IMR-90 (cell line): Measurements from ENCODE around the gene OSBPL2. TPM values are rescaled to one million over a fixed set of nuclear protein-coding genes. Genes with fewer than 3 reads are reported as not detected.

ENCODE experiments used
- ATAC-seq: fragments of 200-7000 bp; cut with Tn5 transposase; 2 replicates; pipeline ENCODE4 v1.9.1; 2020; ENCODE audit warnings: low read depth, mild to moderate bottlenecking, moderate library complexity
- BruUV-seq: library from RNA; stranded (reverse); fragments of 400-500 nt; replicated peaks from 2 replicates; lab custom pipeline; 2021; lab: Mats Ljungman, UMichigan
- CTCF ChIA-PET: fragments of 300-600 bp; formaldehyde crosslinking; extraction: SDS; loops from one replicate; lab custom pipeline; 2021; ENCODE audit warnings: antibody characterized with exemption; lab: Yijun Ruan, JAX
- POLR2A ChIA-PET: fragments of 300-600 bp; sonication (Branson Sonifier 250); formaldehyde crosslinking; loops from one replicate; lab custom pipeline; 2022; ENCODE audit warnings: antibody characterized with exemption; ENCODE audit not compliant: unreplicated experiment; lab: Charles Lee
- DNase-seq: peaks from one replicate; pipeline ENCODE4 v3.0.0; 2013
- H2AFZ ChIP-seq: replicated peaks from 2 replicates; pipeline ENCODE3; 2013; ENCODE audit warnings: low read length, mild to moderate bottlenecking; ENCODE audit not compliant: poor library complexity
- H2AK5ac ChIP-seq: 2 replicates; pipeline ENCODE4 v1.6.1; 2013; ENCODE audit warnings: low read depth, low read length, inconsistent platforms
- H2AK9ac ChIP-seq: replicated peaks from 2 replicates; pipeline ENCODE3; 2013; ENCODE audit warnings: mild to moderate bottlenecking, low read depth, low read length, moderate library complexity; ENCODE audit not compliant: poor library complexity
- H2BK120ac ChIP-seq: 2 replicates; pipeline ENCODE4 v1.6.1; 2013; ENCODE audit warnings: low read depth, low read length, inconsistent platforms
- H2BK15ac ChIP-seq: 3 replicates; pipeline ENCODE4 v1.6.1; 2013; ENCODE audit warnings: low read depth, low read length, inconsistent platforms
- H2BK20ac ChIP-seq: 2 replicates; pipeline ENCODE4 v1.6.1; 2013; ENCODE audit warnings: low read depth, mild to moderate bottlenecking, inconsistent platforms, low read length, moderate library complexity
- H2BK5ac ChIP-seq: 2 replicates; pipeline ENCODE4 v1.6.1; 2013; ENCODE audit warnings: mild to moderate bottlenecking, low read depth, low read length, inconsistent platforms; ENCODE audit not compliant: poor library complexity, severe bottlenecking
- H3K14ac ChIP-seq: replicated peaks from 2 replicates; pipeline ENCODE4 v1.6.1; 2013; ENCODE audit warnings: low read depth, low read length, inconsistent platforms
- H3K18ac ChIP-seq: 2 replicates; pipeline ENCODE4 v1.6.1; 2013; ENCODE audit warnings: low read depth, low read length, control low read depth
- H3K23ac ChIP-seq: 2 replicates; pipeline ENCODE4 v1.6.1; 2013; ENCODE audit warnings: low read depth, low read length, inconsistent platforms
- H3K27ac ChIP-seq: 2 replicates; pipeline ENCODE4 v1.5.1; 2013; ENCODE audit warnings: mild to moderate bottlenecking, control low read depth, low read length; ENCODE audit not compliant: insufficient read depth
- H3K27me3 ChIP-seq: 2 replicates; pipeline ENCODE4 v1.6.1; 2013; ENCODE audit warnings: low read length; ENCODE audit not compliant: control insufficient read depth, insufficient read depth
- H3K36me3 ChIP-seq: 2 replicates; pipeline ENCODE4 v1.6.1; 2013; ENCODE audit warnings: low read length, mixed read lengths; ENCODE audit not compliant: control insufficient read depth, insufficient read depth
- H3K4ac ChIP-seq: 2 replicates; pipeline ENCODE4 v1.6.1; 2013; ENCODE audit warnings: low read depth, low read length, inconsistent platforms
- H3K4me1 ChIP-seq: 2 replicates; pipeline ENCODE4 v1.6.1; 2013; ENCODE audit warnings: low read length, mixed read lengths; ENCODE audit not compliant: control insufficient read depth, insufficient read depth
- H3K4me2 ChIP-seq: 2 replicates; pipeline ENCODE4 v1.6.1; 2013; ENCODE audit warnings: low read depth, mild to moderate bottlenecking, control low read depth, low read length, moderate library complexity
- H3K4me3 ChIP-seq: 2 replicates; pipeline ENCODE4 v1.5.1; 2013; ENCODE audit warnings: low read depth, mild to moderate bottlenecking, control low read depth, low read length, moderate library complexity; ENCODE audit not compliant: insufficient read depth
- H3K56ac ChIP-seq: 2 replicates; pipeline ENCODE4 v1.6.1; 2013; ENCODE audit warnings: low read length, inconsistent platforms; ENCODE audit not compliant: insufficient read depth; ENCODE audit errors: extremely low read depth
- H3K79me1 ChIP-seq, 2 experiments: 2 replicates each; pipeline ENCODE4 v1.6.1; 2013; ENCODE audit warnings: low read length in 2 of 2, inconsistent platforms in 1 of 2, low read depth in 1 of 2
- H3K9ac ChIP-seq: 2 replicates; pipeline ENCODE4 v1.6.1; 2013; ENCODE audit warnings: low read depth, low read length, control low read depth
- H3K9me1 ChIP-seq: 2 replicates; pipeline ENCODE4 v1.6.1; 2013; ENCODE audit warnings: low read length, inconsistent platforms; ENCODE audit not compliant: insufficient read depth
- H3K9me3 ChIP-seq: 2 replicates; pipeline ENCODE4 v1.6.1; 2013; ENCODE audit warnings: low read length; ENCODE audit not compliant: control insufficient read depth, insufficient read depth
- H4K20me1 ChIP-seq: 2 replicates; pipeline ENCODE4 v1.6.1; 2013; ENCODE audit warnings: low read length, inconsistent platforms; ENCODE audit not compliant: insufficient read depth
- H4K5ac ChIP-seq: 2 replicates; pipeline ENCODE4 v1.6.1; 2013; ENCODE audit warnings: mild to moderate bottlenecking, low read depth, low read length, control low read depth
- H4K8ac ChIP-seq, 2 experiments: 2 replicates each; pipeline ENCODE4 v1.6.1; 2013; ENCODE audit warnings: low read depth in 2 of 2, low read length in 2 of 2, control low read depth in 1 of 2, inconsistent platforms in 1 of 2
- H4K91ac ChIP-seq: 2 replicates; pipeline ENCODE4 v1.6.1; 2013; ENCODE audit warnings: low read depth, low read length, inconsistent platforms; ENCODE audit not compliant: insufficient read depth
- BHLHE40 ChIP-seq: fragments of 150-350 bp; IDR thresholded peaks from 2 replicates; pipeline ENCODE4 v1.6.1; 2016; ENCODE audit warnings: mild to moderate bottlenecking, low read depth, low read length
- CEBPB ChIP-seq: IDR thresholded peaks from 2 replicates; pipeline ENCODE4 v1.6.1; 2012; ENCODE audit warnings: low read depth, low read length, improper control_type of control experiment
- CHD1 ChIP-seq: IDR thresholded peaks from 2 replicates; pipeline ENCODE4 v1.6.1; 2012; ENCODE audit warnings: low read depth, low read length, improper control_type of control experiment
- CTCF ChIP-seq: conservative IDR thresholded peaks from 2 replicates; pipeline ENCODE4 v1.5.1; 2012; ENCODE audit warnings: mild to moderate bottlenecking, low read depth, low read length, improper control_type of control experiment
- FOS ChIP-seq: fragments of 150-350 bp; IDR thresholded peaks from 2 replicates; pipeline ENCODE4 v1.6.1; 2016; ENCODE audit warnings: low read depth, low read length
- MAFK ChIP-seq: IDR thresholded peaks from 2 replicates; pipeline ENCODE4 v1.6.1; 2012; ENCODE audit warnings: low read depth, low read length, improper control_type of control experiment
- MAZ ChIP-seq: IDR thresholded peaks from 2 replicates; pipeline ENCODE4 v1.6.1; 2012; ENCODE audit warnings: low read depth, mild to moderate bottlenecking, low read length, improper control_type of control experiment, moderate library complexity, borderline replicate concordance
- MXI1 ChIP-seq: IDR thresholded peaks from 2 replicates; pipeline ENCODE4 v1.6.1; 2012; ENCODE audit warnings: low read depth, mild to moderate bottlenecking, low read length, moderate library complexity, borderline replicate concordance
- POLR2A ChIP-seq: IDR thresholded peaks from 2 replicates; pipeline ENCODE4 v1.6.1; 2012; ENCODE audit warnings: mild to moderate bottlenecking, low read depth, low read length
- RAD21 ChIP-seq: IDR thresholded peaks from 2 replicates; pipeline ENCODE4 v1.6.1; 2012; ENCODE audit warnings: low read length, improper control_type of control experiment
- RCOR1 ChIP-seq: IDR thresholded peaks from 2 replicates; pipeline ENCODE4 v1.6.1; 2012; ENCODE audit warnings: mild to moderate bottlenecking, low read length, improper control_type of control experiment; ENCODE audit not compliant: insufficient replicate concordance
- RFX5 ChIP-seq: IDR thresholded peaks from 2 replicates; pipeline ENCODE4 v1.8.0; 2012; ENCODE audit warnings: low read depth, mild to moderate bottlenecking, low read length, moderate library complexity
- SMC3 ChIP-seq: fragments of 150-350 bp; IDR thresholded peaks from 2 replicates; pipeline ENCODE4 v1.6.1; 2016; ENCODE audit warnings: low read depth, mild to moderate bottlenecking, antibody characterized with exemption, low read length, moderate library complexity
- WGBS, 2 experiments: methylation state at CpG; one replicate each; pipeline versions ENCODE4 v1.1.5 to v1.1.7; 2013; ENCODE audit warnings: missing lambda C conversion rate in 2 of 2; ENCODE audit not compliant: insufficient read length in 1 of 2; ENCODE audit errors: extremely low coverage in 2 of 2; 5-methylcytosine and 5-hydroxymethylcytosine counted together
- dilution Hi-C: fragments of 300-500 bp; cut with HindIII; formaldehyde crosslinking; loops from one replicate; pipeline ENCODE4 v1.14.3; 2018; ENCODE audit warnings: low sequenced_read_pairs; ENCODE audit not compliant: unreplicated experiment
- in situ Hi-C: fragments of 300-500 bp; cut with MboI; formaldehyde crosslinking; loops from 3 replicates; pipeline ENCODE4 v1.14.3; 2019; ENCODE audit warnings: low sequenced_read_pairs, inconsistent platforms, mixed read lengths
- intact Hi-C: fragments of 100-400 bp; cut with micrococcal nuclease; formaldehyde crosslinking; loops from 2 replicates; pipeline ENCODE4 v1.10.0; 2022
- polyA plus RNA-seq, 3 experiments: library from polyadenylated mRNA; depleted of rRNA; stranded (reverse); fragments of >200 nt; gene quantifications; 2 replicates each; pipeline ENCODE4 v1.2.3, GENCODE V29; 2012; ENCODE audit warnings: low replicate concordance in 1 of 3
- total RNA-seq: library from RNA; depleted of rRNA; stranded (reverse); fragments of >200 nt; gene quantifications from 2 replicates; pipeline ENCODE4 v1.2.3, GENCODE V29; 2012
- TF ChIP-seq, protein P1 (sequence below): fragments of 150-350 bp; IDR thresholded peaks from 2 replicates; pipeline ENCODE4 v1.6.1; 2017; ENCODE audit warnings: mild to moderate bottlenecking, antibody characterized with exemption, low read length, low read depth
- TF ChIP-seq, protein P2 (sequence below): fragments of 150-350 bp; IDR thresholded peaks from 2 replicates; pipeline ENCODE4 v1.6.1; 2016; ENCODE audit warnings: low read depth, mild to moderate bottlenecking, low read length, moderate library complexity, borderline replicate concordance

OSBPL2 gene
- total and polyA plus RNA-seq, 2 of the 4 experiments (the other 2 are of a cell fraction) = 19.3 to 27.6 TPM

DNA sequence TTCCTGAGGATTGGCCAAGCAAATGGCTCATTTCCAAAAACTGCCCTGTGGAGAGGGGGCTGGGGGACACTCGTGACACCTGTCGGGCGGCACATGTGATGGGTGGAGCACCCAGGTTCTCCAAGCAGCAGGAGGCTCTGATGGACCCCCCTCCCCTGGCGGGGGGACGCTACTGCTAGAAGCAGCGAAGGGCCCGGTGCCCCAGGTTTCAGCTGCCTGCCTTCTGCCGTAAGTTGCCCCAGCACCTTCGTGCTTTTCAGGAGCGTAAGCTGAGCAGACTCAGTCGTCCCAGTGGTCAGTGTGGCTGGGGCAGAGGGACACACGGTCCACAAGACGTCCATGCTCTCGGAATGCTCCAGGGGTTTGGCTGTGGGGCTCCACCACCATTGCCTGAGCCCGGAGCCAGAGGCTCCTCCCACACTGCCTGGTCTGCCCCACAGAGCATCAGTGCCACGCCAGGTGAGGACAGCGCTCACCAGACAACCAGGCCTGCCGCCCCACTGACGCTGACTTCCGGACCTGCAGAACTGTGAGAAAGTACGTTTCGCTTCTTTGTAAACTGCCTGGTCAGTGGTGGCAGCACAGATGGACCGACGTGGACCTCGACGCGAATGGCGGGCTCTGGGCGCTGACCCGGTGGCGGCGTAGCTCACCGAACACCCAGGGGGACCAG is 60.4 kb downstream of the OSBPL2 start:
- Histone ChIP-seq H3K18ac (no peak overlapping the region), H2BK120ac (no peak overlapping the region), H2AK9ac (peak overlapping the region; percentile 9), H3K14ac (no peak overlapping the region), H4K8ac (no peak overlapping the region), H4K20me1 (peaks cover 5% of the 10 kb centered on the region), H3K27me3 (no peaks in the 10 kb centered on the region), H3K4me1 (no peaks in the 10 kb centered on the region; the same call in 1 of the 2 replicates), H3K79me1 (peaks cover 0 to 8% of the 10 kb centered on the region in 2 experiments; a peak in 2 of 4 replicates), H3K36me3 (peaks cover 21% of the 10 kb centered on the region), H2BK15ac (no peak overlapping the region), H3K56ac (no peak overlapping the region), H3K9me1 (0 out of 2 replicates have a peak, but pooled peaks cover 3% of the 10 kb centered on the region), H2BK5ac (no peak overlapping the region), H3K9ac (no peak overlapping the region), H3K23ac (no peak overlapping the region), H4K5ac (no peak overlapping the region), H3K4me3 (no peak overlapping the region), H3K4ac (no peak overlapping the region), H3K4me2 (no peak overlapping the region), H4K91ac (no peak overlapping the region), H2AK5ac (no peak overlapping the region), H2AFZ (no peak overlapping the region), H3K27ac (no peak overlapping the region), H3K9me3 (no peaks in the 10 kb centered on the region), H2BK20ac (no peak overlapping the region)
- ATAC-seq (no peak), DNase-seq (no peak)
- TF ChIP-seq MAFK = no peak
- TF ChIP-seq RAD21 = no peak
- TF ChIP-seq, protein P1, sequence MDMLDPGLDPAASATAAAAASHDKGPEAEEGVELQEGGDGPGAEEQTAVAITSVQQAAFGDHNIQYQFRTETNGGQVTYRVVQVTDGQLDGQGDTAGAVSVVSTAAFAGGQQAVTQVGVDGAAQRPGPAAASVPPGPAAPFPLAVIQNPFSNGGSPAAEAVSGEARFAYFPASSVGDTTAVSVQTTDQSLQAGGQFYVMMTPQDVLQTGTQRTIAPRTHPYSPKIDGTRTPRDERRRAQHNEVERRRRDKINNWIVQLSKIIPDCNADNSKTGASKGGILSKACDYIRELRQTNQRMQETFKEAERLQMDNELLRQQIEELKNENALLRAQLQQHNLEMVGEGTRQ = no peak
- TF ChIP-seq FOS = no peak
- TF ChIP-seq BHLHE40 = no peak
- no peak for TF ChIP-seq CTCF
- TF ChIP-seq CEBPB = no peak
- TF ChIP-seq RCOR1 = no peak
- TF ChIP-seq RFX5 = no peak
- TF ChIP-seq POLR2A = no peak
- no peak for TF ChIP-seq SMC3
- TF ChIP-seq, protein P2, sequence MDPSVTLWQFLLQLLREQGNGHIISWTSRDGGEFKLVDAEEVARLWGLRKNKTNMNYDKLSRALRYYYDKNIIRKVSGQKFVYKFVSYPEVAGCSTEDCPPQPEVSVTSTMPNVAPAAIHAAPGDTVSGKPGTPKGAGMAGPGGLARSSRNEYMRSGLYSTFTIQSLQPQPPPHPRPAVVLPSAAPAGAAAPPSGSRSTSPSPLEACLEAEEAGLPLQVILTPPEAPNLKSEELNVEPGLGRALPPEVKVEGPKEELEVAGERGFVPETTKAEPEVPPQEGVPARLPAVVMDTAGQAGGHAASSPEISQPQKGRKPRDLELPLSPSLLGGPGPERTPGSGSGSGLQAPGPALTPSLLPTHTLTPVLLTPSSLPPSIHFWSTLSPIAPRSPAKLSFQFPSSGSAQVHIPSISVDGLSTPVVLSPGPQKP = no peak
- TF ChIP-seq MXI1 = no peak
- TF ChIP-seq MAZ = no peak
- TF ChIP-seq CHD1 = no peak
- ChIA-PET POLR2A (no interaction called here), CTCF (no interaction called here)
- dilution Hi-C loops (loop anchor here (25.0 kb wide), 1 partner anchor 89 kb away; the partner anchor contains the start of gene RPS21), in situ Hi-C loops (loop anchor here (25.0 kb wide), 1 partner anchor 314 kb away; no protein-coding TSS in a partner anchor), intact Hi-C loops (no loop called here)
- 92% methylated on average over 16 of the region's 33 CpGs; no CpG with 5 or more reads in 1 of the 2 experiments for WGBS, 2 experiments
- no TSS peak for BruUV-seq
